Kidney (tissue), 14 donors: ENCODE data around the gene PRKCI. TPM values are rescaled to one million over a fixed set of nuclear protein-coding genes. Genes with fewer than 3 reads are reported as not detected.

Experiments
- DNase-seq, 5 donors: peaks; one replicate each; pipeline ENCODE4 v3.0.0-alpha.2; 2013 to 2020
- FAIRE-seq: peaks from 2 replicates; lab custom pipeline; 2012; peaks lifted over from hg19 to GRCh38; lab: Jason Lieb, UNC
- H3K27ac ChIP-seq, 2 donors: one replicate each; pipeline ENCODE4 v1.7.0; 2013; ENCODE audit warnings: low read depth in 2 of 2, low read length in 2 of 2, inconsistent platforms in 1 of 2
- H3K27me3 ChIP-seq: one replicate; pipeline ENCODE4 v1.7.1; 2013; ENCODE audit warnings: low read length, inconsistent platforms; ENCODE audit not compliant: control insufficient read depth, insufficient read depth
- H3K36me3 ChIP-seq, 3 donors: one replicate each; pipeline versions ENCODE4 v1.7.0 to v1.7.1; 2013; ENCODE audit warnings: low read length in 3 of 3, control low read depth in 1 of 3, inconsistent platforms in 1 of 3; ENCODE audit not compliant: insufficient read depth in 3 of 3, control insufficient read depth in 2 of 3
- H3K4me1 ChIP-seq, 3 donors: one replicate each; pipeline versions ENCODE4 v1.7.0 to v1.7.1; 2013; ENCODE audit warnings: low read length in 3 of 3, inconsistent platforms in 1 of 3, low read depth in 1 of 3; ENCODE audit not compliant: control insufficient read depth in 2 of 3, insufficient read depth in 2 of 3
- H3K4me3 ChIP-seq, 3 donors: one replicate each; pipeline versions ENCODE4 v1.7.0 to v1.8.1; 2013; ENCODE audit warnings: low read length in 3 of 3, control low read depth in 1 of 3, inconsistent platforms in 1 of 3
- H3K9ac ChIP-seq, 3 donors: one replicate each; pipeline versions ENCODE4 v1.7.0 to v1.7.1; 2013; ENCODE audit warnings: low read length in 3 of 3, control low read depth in 1 of 3, inconsistent platforms in 1 of 3
- H3K9me3 ChIP-seq, 3 donors: one replicate each; pipeline versions ENCODE4 v1.7.0 to v1.7.1; 2013; ENCODE audit warnings: low read length in 3 of 3, control low read depth in 1 of 3, inconsistent platforms in 1 of 3; ENCODE audit not compliant: control insufficient read depth in 2 of 3, insufficient read depth in 1 of 3
- CTCF ChIP-seq: IDR thresholded peaks from 3 replicates; pipeline ENCODE4 v1.5.1; 2012; ENCODE audit warnings: mild to moderate bottlenecking, moderate library complexity, borderline replicate concordance; ENCODE audit not compliant: insufficient read depth; ENCODE audit errors: extremely low read depth
- intact Hi-C: fragments of 100-400 bp; cut with DNase I; formaldehyde crosslinking; loops from one replicate; pipeline ENCODE4 v1.11.1; 2022
- polyA plus RNA-seq: library from polyadenylated mRNA; stranded (reverse); fragments of 350-450 nt; fragmentation: Illumina TruSeq; extraction: RNeasy Lipid Tissue Mini Kit (QIAGEN cat#74804); gene quantifications from one replicate; pipeline ENCODE4 v1.2.3, GENCODE V29; 2014; ENCODE audit warnings: low read depth, low replicate concordance; ENCODE audit not compliant: insufficient read depth
- total RNA-seq: library from RNA; stranded (reverse); fragmentation: NEBNext Ultra II Directional; extraction: Animal tissue kit (Norgen Biotek cat#: 25700); gene quantifications from one replicate; pipeline ENCODE4 v1.2.1, GENCODE V29; 2021
- donor health status: control.
- donor health status: control.
- donor health status: control.
- donor health status: control.
- donor health status: control.
- donor health status: DM: yes; HTN: yes; CAD: no.
- donor health status: Normal renal cell carcinoma (clear cell type).

Gene PRKCI
- total and polyA plus RNA-seq, 2 donors from 2014 or later, result 12.6 to 41.5 TPM

- Histone ChIP-seq H3K4me3 (no peak overlapping the region), H3K27ac (no peak overlapping the region), H3K4me1 (no peaks in the 10 kb centered on the region), H3K36me3 (peaks cover 2 to 11% (median 4%) of the 10 kb centered on the region in 3 donors), H3K9me3 (no peaks in the 10 kb centered on the region), H3K9ac (no peak overlapping the region), H3K27me3 (no peaks in the 10 kb centered on the region)
- DNase-seq (no peak), FAIRE-seq (no peak)
- no peak for TF ChIP-seq CTCF
- intact Hi-C loops, result no loop called here
Measured at GRCh38 chr3:170302008-170302407, 79.8 kb downstream of the PRKCI start.

- H3K9me3 ChIP-seq, result no peaks in the 10 kb centered on the region
- no peak overlapping the region for H3K27ac ChIP-seq
- no peak for TF ChIP-seq CTCF
- no peak overlapping the region for H3K4me3 ChIP-seq
- H3K27me3 ChIP-seq, result no peaks in the 10 kb centered on the region
- intact Hi-C loops, result no loop called here
- H3K36me3 ChIP-seq, result peaks cover 0 to 5% (median 2%) of the 10 kb centered on the region in 3 donors
- FAIRE-seq (no peak), DNase-seq (no peak)
- no peak overlapping the region for H3K9ac ChIP-seq
- H3K4me1 ChIP-seq, result no peaks in the 10 kb centered on the region
Measured at GRCh38 chr3:170306015-170306414, 83.8 kb downstream of the PRKCI start.

GRCh38 chr3:170307671-170308405, 85.6 kb downstream of the PRKCI start:
- Histone ChIP-seq H3K4me3 (no peak overlapping the region), H3K9me3 (no peaks in the 10 kb centered on the region), H3K9ac (no peak overlapping the region), H3K36me3 (no peaks in the 10 kb centered on the region), H3K27ac (no peak overlapping the region), H3K27me3 (no peaks in the 10 kb centered on the region), H3K4me1 (no peaks in the 10 kb centered on the region)
- no peak for TF ChIP-seq CTCF
- intact Hi-C loops, result no loop called here
- DNase-seq (no peak), FAIRE-seq (no peak)
